Measurements from ENCODE around the gene SLBP.

The SLBP gene

GRCh38 chr4:1748465-1748995 lies 36.4 kb upstream of the SLBP start:
- TF ChIP-seq ZFX (IDR thresholded peaks at IDR 0.05) (no peak), CTCF (conservative IDR thresholded peaks at IDR 0.05) (peak; percentile 79)
- no peak overlapping the region for H3K27ac ChIP-seq

- no peak for TF ChIP-seq ZFX (IDR thresholded peaks at IDR 0.05)
- TF ChIP-seq CTCF (conservative IDR thresholded peaks at IDR 0.05), result no peak
- no peak overlapping the region for H3K27ac ChIP-seq
These were observed 35.5 kb upstream of the SLBP start for GRCh38 chr4:1747603-1747967.

GRCh38 chr4:1746919-1747602 lies 34.9 kb upstream of the SLBP start:
- TF ChIP-seq ZFX (IDR thresholded peaks at IDR 0.05) (no peak), CTCF (conservative IDR thresholded peaks at IDR 0.05) (no peak)
- no peak overlapping the region for H3K27ac ChIP-seq

GRCh38 chr4:1746265-1746691 lies 34.2 kb upstream of the SLBP start:
- no peak overlapping the region for H3K27ac ChIP-seq

GRCh38 chr4:1745697-1746096 lies 33.6 kb upstream of the SLBP start:
- TF ChIP-seq ZFX (IDR thresholded peaks at IDR 0.05), result no peak
- no peak for TF ChIP-seq CTCF (conservative IDR thresholded peaks at IDR 0.05)

More at GRCh38 chr4:1746265-1746691, 34.2 kb upstream of the SLBP start:
- TF ChIP-seq CTCF (conservative IDR thresholded peaks at IDR 0.05) (peak; percentile 88), ZFX (IDR thresholded peaks at IDR 0.05) (no peak)

GRCh38 chr4:1745165-1745564 lies 33.0 kb upstream of the SLBP start:
- TF ChIP-seq CTCF (conservative IDR thresholded peaks at IDR 0.05), result no peak
- TF ChIP-seq ZFX (IDR thresholded peaks at IDR 0.05), result no peak
- H3K27ac ChIP-seq, result no peak overlapping the region

More at GRCh38 chr4:1745697-1746096, 33.6 kb upstream of the SLBP start:
- H3K27ac ChIP-seq, result no peak overlapping the region

- no peak overlapping the region for H3K27ac ChIP-seq
- no peak for TF ChIP-seq ZFX (IDR thresholded peaks at IDR 0.05)
- TF ChIP-seq CTCF (conservative IDR thresholded peaks at IDR 0.05), result no peak
These were observed 32.4 kb upstream of the SLBP start for GRCh38 chr4:1744552-1744951.
